Ureter (tissue), 1 donor: Measurements from ENCODE around the gene ARMC2. TPM values are rescaled to one million over a fixed set of nuclear protein-coding genes. Genes with fewer than 3 reads are reported as not detected.
"Not testable (repeated sequence)": the region's sequence is repeated elsewhere in the genome, so short reads cannot be mapped to it uniquely, and the experiment has no call there.

ENCODE experiments used
- DNase-seq: peaks from one replicate; pipeline ENCODE4 v3.0.0-alpha.2; 2020; ENCODE audit warnings: low spot score
- total RNA-seq: library from RNA; stranded (reverse); gene quantifications from one replicate; pipeline ENCODE4 v1.2.4, GENCODE V29; 2023
- donor health status: DM: yes; HTN: yes; CAD: no.

Gene ARMC2
- total RNA-seq, 1 donor from 2014 or later, result 10.9 TPM

DNA sequence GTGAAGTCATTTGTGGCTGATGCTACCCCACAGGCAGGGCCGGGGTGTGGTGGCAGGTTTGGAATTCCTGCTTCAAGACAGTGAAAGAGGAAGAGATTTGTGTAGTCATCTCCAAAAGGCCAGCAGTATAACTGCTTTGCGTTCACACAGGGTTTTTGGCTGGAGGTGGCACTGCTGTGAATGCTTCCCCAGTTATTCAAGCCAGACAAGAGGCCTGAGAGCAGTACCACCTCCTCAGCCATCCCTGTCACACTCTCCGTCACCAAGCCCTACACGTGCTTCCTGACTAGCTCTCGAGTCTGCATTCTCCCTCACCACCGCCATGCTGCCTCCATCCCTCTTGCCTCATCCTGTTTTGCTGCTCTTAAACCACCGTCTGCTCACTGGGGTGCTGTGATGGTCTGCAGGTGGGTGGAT lies 23.9 kb downstream of the ARMC2 start:
- DNase-seq, result no peak

DNA sequence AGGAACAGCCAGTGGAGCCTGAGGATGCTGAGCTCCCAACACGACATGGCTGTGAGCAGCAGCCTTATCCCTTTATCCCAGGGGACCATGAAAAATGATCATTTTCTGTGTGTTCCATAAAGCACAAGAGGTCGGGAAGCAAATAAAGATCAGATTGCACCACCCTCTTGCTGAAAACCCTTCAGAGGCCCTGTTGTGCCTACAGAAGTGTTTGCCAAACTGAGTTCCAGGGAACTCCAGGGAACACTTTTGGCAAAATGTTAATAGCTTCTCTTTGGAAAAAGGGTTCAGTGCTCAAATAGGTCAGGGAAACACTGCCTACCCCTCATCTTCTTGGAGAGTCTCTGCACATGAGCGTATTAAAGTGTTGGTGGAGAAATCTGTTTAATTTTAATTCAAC lies 24.4 kb downstream of the ARMC2 start:
- DNase-seq, result no peak

DNA sequence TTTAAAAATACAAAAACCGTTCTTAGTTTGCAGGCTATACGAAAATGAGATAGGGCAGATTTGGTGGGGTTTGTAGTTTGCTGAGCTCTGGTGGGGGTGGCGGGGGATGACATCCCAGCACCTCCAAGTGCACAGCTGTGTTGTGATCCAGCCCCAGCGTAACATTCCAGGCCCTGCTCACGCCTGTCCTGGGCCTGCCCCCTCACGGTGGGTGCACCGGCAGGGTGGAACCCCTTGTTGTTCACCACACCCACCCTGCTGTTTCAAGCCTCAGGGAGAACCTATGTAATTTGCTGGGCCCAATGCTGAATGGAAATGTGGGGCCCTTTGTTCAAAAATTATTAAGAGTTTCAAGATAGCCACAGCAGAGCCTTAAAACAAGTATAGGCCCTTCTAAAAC lies 25.0 kb downstream of the ARMC2 start:
- no peak for DNase-seq

DNA sequence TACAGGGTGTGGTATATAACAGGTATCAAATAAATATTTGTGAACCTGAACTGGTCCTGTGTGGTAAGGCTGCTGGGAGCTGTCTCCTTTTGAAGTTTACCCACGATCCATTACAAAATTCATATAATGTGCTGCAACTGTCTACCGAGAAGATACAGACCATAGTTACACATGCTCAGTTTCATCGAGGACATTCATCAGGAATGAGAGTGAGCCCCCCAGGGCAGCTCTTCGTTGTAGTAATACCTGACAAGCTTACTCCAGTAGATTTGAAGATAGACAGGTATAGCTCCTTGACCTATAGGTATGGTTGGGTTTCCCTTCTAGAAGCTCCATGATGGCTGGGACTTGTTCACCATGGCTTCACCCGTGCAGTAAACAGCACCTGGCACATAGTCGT lies 25.7 kb downstream of the ARMC2 start:
- no peak for DNase-seq

GRCh38 chr6:108874470-108875160 lies 26.4 kb downstream of the ARMC2 start:
- DNase-seq, result no peak

DNA sequence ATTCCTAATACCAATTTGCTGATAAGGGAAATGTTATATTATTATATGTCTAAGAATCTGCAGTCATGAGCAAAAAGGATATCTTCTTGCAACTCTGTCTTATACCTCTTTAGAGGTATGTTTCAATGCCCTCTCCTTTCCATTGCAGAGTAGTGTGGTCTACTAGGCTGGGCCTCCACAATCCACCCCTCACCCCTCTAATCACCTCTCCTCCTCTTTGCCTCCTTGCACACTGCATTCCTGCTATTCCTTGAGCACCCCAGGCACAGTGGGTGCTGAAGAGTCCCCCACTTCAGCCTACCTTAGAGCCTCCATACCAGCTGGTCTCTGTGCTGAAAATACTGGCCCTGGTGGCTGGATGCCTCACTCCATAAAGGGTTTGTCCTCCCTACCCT lies 26.9 kb downstream of the ARMC2 start:
- no peak for DNase-seq

- peak; percentile 69 for DNase-seq
Observed at GRCh38 chr6:108877046-108877751, 29.0 kb downstream of the ARMC2 start.

DNA sequence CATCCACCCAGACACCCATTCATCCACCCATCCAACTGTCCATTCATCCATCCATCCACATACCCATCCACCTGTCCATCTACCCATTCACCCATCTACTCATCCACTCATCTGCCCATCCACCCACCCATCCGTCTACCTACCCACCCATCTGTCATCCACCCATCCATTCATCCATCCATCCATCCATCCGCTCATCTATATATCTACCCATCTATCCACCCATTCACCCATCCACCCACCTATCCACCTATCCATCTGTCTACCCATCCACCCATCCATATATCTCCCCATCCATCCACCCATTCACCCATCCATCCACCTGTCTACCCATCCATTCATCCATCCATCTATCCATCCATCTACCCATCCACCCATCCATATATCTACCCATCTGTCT lies 30.7 kb downstream of the ARMC2 start:
- DNase-seq, result no peak

GRCh38 chr6:108883172-108883571 lies 35.0 kb downstream of the ARMC2 start:
- DNase-seq, result no peak

GRCh38 chr6:108884211-108885059 lies 36.2 kb downstream of the ARMC2 start:
- no peak for DNase-seq

DNA sequence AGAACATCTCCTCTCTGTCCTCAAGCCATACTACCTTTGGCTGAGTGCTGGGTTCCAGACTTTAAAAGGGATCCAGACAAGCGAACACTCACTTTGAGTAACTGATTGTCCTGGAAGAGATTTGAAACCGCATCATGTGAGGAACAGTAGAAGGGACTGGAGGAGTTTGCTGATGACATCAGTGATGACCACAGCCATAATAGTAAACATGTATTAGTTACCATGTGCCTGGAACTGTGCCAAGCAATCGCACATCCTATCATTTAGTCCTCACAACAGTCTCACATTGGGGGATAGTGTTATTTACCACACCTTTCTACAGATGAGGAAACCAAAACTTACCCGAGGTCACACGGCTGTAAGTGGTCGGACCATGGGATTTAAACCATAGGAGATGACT lies 39.8 kb downstream of the ARMC2 start:
- no peak for DNase-seq

DNA sequence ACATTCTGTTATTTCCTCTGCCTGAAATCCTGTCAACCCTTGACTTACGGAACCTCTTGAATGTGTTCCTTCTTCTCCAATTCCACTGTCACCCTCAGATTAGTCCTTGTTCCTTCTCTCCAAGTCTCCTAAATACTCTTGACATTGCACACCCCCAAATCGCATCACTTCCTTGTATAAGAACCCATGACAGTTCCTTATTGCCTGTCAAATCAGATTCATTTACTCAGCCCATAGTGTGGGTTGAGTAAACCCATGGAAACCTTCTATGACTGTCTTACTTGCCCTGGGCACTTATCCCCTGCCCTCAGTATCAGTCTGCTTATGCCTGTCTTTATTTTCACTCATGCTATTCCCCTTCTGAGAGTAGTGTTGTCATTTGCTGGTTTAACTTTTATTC lies 40.5 kb downstream of the ARMC2 start:
- DNase-seq, result no peak

DNA sequence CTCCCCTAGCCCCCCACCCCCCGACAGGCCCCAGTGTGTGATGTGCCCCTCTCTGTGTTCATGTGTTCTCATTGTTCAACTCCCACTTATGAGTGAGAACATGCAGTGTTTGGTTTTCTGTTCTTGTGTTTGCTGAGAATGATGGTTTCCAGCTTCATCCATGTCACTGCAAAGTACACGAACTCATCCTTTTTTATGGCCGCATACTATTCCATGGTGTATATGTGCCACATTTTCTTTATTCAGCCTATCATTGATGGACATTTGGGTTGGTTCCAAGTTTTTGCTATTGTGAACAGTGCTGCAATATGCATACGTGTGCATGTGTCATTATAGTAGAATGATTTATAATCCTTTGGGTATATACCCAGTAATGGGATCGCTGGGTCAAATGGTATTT lies 42.7 kb downstream of the ARMC2 start:
- not testable (repeated sequence) for DNase-seq

- no peak for DNase-seq
Observed at GRCh38 chr6:108895571-108895970, 47.3 kb downstream of the ARMC2 start.

GRCh38 chr6:108896111-108896661 lies 48.0 kb downstream of the ARMC2 start:
- no peak for DNase-seq

DNA sequence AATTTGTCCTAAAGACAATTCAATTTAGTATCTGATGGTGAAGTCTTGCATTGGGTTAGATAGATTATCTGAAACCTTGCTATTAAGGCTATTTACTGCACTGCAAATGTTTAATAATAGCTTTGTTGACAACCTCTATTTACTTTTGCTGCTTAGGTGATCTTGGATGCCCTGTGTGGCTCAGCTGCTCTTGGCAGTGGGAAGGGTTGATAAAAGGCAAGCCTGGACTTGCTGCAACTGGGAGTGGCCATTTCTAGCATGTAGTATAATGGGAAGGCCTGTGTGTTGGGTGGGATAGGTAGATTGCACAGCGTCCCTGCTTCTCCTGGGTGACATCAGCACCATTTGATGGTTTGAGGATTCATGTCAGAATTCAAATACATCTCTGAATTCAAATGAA lies 49.1 kb downstream of the ARMC2 start:
- no peak for DNase-seq

GRCh38 chr6:108902382-108902792 lies 54.2 kb downstream of the ARMC2 start:
- no peak for DNase-seq

- DNase-seq, result no peak
Observed at GRCh38 chr6:108903796-108904195, 55.6 kb downstream of the ARMC2 start.

GRCh38 chr6:108904741-108905140 lies 56.5 kb downstream of the ARMC2 start:
- no peak for DNase-seq

GRCh38 chr6:108914235-108915022 lies 66.2 kb downstream of the ARMC2 start:
- no peak for DNase-seq

DNA sequence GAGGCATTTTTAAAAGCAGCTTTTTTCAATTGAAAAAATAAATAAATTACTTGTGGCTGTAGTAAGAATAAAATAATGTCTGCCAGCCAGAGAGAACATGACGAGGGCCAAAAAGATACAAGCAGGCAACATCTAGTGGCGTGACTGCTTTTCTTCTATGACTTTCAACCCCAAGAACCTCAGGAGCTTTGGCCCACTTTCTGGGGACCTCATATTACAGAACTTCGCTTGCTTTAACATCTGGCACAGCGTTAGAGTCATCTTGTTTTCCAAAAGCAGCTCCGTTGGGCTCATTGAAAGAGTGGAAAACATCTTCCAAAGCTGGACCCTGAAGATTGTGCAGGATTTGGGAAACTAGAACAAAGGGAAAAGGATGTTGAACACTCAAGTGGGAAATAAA lies 67.0 kb downstream of the ARMC2 start:
- DNase-seq, result no peak
